DND-41 (cell line): Measurements from ENCODE around the gene WIPF3.

Experiments used
- EZH2 ChIP-seq: IDR thresholded peaks from 3 replicates; pipeline ENCODE4 v1.6.1; 2012; ENCODE audit warnings: borderline replicate concordance, low read depth, mild to moderate bottlenecking, moderate library complexity, low read length, inconsistent platforms; ENCODE audit not compliant: severe bottlenecking
- TF ChIP-seq, protein P1 (sequence below): IDR thresholded peaks from 2 replicates; pipeline ENCODE4 v1.5.1; 2012; ENCODE audit warnings: borderline replicate concordance, low read length, moderate library complexity, mild to moderate bottlenecking; ENCODE audit not compliant: poor library complexity, severe bottlenecking; ENCODE audit errors: extremely low read depth

DNA sequence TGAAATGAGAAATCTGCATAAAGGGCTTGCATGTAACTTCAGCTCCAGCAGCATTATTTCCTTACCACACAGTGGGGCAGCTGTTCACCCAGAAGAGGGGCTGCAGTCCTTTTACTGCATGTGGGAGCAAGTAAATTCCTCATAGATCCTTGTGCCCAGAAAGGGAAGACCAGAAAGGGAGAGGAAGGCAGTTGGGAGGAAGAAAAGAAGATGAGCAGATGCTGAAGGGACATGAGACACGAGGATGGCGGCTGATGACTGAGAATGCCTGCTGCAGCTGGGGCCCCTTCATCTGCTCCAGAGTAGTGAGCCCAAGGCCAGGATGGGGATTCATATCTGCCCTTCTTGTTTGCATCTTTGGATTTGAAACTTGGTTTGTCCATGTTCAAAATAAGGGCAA lies 80.5 kb downstream of the WIPF3 start:
- TF ChIP-seq, protein P1, sequence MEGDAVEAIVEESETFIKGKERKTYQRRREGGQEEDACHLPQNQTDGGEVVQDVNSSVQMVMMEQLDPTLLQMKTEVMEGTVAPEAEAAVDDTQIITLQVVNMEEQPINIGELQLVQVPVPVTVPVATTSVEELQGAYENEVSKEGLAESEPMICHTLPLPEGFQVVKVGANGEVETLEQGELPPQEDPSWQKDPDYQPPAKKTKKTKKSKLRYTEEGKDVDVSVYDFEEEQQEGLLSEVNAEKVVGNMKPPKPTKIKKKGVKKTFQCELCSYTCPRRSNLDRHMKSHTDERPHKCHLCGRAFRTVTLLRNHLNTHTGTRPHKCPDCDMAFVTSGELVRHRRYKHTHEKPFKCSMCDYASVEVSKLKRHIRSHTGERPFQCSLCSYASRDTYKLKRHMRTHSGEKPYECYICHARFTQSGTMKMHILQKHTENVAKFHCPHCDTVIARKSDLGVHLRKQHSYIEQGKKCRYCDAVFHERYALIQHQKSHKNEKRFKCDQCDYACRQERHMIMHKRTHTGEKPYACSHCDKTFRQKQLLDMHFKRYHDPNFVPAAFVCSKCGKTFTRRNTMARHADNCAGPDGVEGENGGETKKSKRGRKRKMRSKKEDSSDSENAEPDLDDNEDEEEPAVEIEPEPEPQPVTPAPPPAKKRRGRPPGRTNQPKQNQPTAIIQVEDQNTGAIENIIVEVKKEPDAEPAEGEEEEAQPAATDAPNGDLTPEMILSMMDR, result no peak
- TF ChIP-seq EZH2, result no peak
